Thyroid gland (tissue), 4 donors: ENCODE measurements around the gene MPI. TPM values are rescaled to one million over a fixed set of nuclear protein-coding genes. Genes with fewer than 3 reads are reported as not detected.

ENCODE experiments used
- DNase-seq, 2 donors: peaks; one replicate each; pipeline ENCODE4 v3.0.0-alpha.2; 2019
- H3K27ac ChIP-seq, 3 donors: fragments of 200-600 bp; sonication (generic); 1 replicate in 2 of 3; 2 replicates in 1 of 3; pipeline ENCODE4 v1.5.1; 2016 to 2019; ENCODE audit warnings: mild to moderate bottlenecking in 1 of 3, moderate library complexity in 1 of 3
- H3K27me3 ChIP-seq: fragments of 200-600 bp; sonication (generic); one replicate; pipeline ENCODE4 v1.5.1; 2019
- H3K36me3 ChIP-seq, 2 donors: fragments of 200-600 bp; sonication (generic); one replicate each; pipeline ENCODE4 v1.5.1; 2016 to 2019
- H3K4me1 ChIP-seq, 2 donors: fragments of 200-600 bp; sonication (generic); one replicate each; pipeline ENCODE4 v1.5.1; 2017 to 2019
- H3K4me3 ChIP-seq, 3 donors: fragments of 200-600 bp; sonication (generic); replicated peaks in 1 of 3; 1 replicate in 2 of 3; 2 replicates in 1 of 3; pipeline ENCODE4 v1.5.1; 2016; ENCODE audit warnings: mild to moderate bottlenecking in 1 of 3
- H3K9me3 ChIP-seq: fragments of 200-600 bp; sonication (generic); one replicate; pipeline ENCODE4 v1.5.1; 2017
- POLR2A ChIP-seq, 2 donors: fragments of 450-650 bp; IDR thresholded peaks; one replicate each; pipeline ENCODE4 v1.6.1; 2017; ENCODE audit warnings: antibody characterized with exemption in 2 of 2, mild to moderate bottlenecking in 2 of 2, moderate library complexity in 1 of 2
- WGBS, 2 donors: methylation state at CpG; one replicate each; pipeline ENCODE4 v1.1.5; 2017; 5-methylcytosine and 5-hydroxymethylcytosine counted together
- intact Hi-C: fragments of 100-400 bp; cut with DNase I; formaldehyde crosslinking; loops from one replicate; pipeline ENCODE4 v1.15.1; 2023
- total RNA-seq, 4 donors: library from RNA; depleted of rRNA; stranded (reverse); fragments of >200 nt; gene quantifications; one replicate each; pipeline ENCODE4 v1.2.3, GENCODE V29; 2016
- TF ChIP-seq, protein P1 (sequence below), 6 experiments: fragments of 200-600 bp in 3 of 6; fragments of 450-650 bp in 3 of 6; sonication (generic) in 3 of 6; IDR thresholded peaks; one replicate each; pipeline ENCODE4 v1.5.1; 2016 to 2019; ENCODE audit warnings: antibody characterized with exemption in 6 of 6, mild to moderate bottlenecking in 2 of 6, inconsistent platforms in 1 of 6, moderate library complexity in 1 of 6

Gene MPI
- total RNA-seq, 4 donors from 2014 or later = 72.2 to 91.1 (median 88.5) TPM

DNA sequence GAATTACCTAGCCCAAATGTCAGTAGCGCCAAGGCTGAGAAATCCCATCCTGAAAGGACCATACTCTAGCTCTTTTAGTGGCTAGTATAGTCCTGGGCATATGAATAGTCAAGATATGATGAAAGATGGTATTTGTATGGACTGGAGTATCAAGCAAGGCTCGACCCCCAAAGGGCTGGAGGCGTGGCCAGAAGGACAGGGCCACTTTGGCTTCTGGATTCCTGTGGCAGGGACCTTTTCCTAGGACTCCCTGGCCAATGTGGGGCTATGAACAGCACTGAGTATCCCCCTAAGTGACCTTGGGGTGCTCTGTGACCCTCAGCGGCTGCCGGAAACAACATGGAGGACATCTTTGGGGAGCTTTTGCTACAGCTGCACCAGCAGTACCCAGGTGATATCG is 6.0 kb downstream of the MPI start:
- Histone ChIP-seq H3K9me3 (no peaks in the 10 kb centered on the region), H3K27me3 (no peaks in the 10 kb centered on the region), H3K36me3 (peaks cover 13 to 14% of the 10 kb centered on the region in 2 donors), H3K4me3 (no peak overlapping the region), H3K4me1 (peaks cover 0 to 9% of the 10 kb centered on the region in 2 donors), H3K27ac (no peak overlapping the region)
- 90 to 91% methylated on average over 3 to 5 of the region's 6 CpGs for WGBS, 2 donors
- intact Hi-C loops = no loop called here
- no peak for TF ChIP-seq POLR2A (IDR thresholded peaks at IDR 0.05)
- TF ChIP-seq, protein P1, sequence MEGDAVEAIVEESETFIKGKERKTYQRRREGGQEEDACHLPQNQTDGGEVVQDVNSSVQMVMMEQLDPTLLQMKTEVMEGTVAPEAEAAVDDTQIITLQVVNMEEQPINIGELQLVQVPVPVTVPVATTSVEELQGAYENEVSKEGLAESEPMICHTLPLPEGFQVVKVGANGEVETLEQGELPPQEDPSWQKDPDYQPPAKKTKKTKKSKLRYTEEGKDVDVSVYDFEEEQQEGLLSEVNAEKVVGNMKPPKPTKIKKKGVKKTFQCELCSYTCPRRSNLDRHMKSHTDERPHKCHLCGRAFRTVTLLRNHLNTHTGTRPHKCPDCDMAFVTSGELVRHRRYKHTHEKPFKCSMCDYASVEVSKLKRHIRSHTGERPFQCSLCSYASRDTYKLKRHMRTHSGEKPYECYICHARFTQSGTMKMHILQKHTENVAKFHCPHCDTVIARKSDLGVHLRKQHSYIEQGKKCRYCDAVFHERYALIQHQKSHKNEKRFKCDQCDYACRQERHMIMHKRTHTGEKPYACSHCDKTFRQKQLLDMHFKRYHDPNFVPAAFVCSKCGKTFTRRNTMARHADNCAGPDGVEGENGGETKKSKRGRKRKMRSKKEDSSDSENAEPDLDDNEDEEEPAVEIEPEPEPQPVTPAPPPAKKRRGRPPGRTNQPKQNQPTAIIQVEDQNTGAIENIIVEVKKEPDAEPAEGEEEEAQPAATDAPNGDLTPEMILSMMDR (IDR thresholded peaks at IDR 0.05) = no peak
- DNase-seq = no peak

DNA sequence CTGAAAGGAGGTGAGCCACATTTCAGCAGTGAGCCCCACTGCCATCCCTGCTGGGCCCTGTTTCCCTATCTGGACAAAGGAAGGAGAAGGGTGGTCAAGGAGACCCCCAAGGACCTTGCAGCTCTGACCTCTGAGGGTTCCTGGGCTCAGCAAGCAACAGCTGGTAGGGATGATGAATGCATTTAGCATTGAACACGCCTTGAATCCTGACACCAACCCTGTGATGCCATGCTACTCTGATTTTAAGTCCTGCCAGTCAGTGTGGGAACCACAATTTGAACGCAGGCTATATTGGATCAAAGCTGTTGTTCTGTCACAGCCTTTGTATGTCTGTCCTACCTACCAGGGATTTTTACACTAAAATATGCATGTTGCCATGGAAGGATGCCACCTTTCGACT is 6.5 kb downstream of the MPI start:
- H3K36me3 ChIP-seq = peaks cover 13 to 17% of the 10 kb centered on the region in 2 donors

DNA sequence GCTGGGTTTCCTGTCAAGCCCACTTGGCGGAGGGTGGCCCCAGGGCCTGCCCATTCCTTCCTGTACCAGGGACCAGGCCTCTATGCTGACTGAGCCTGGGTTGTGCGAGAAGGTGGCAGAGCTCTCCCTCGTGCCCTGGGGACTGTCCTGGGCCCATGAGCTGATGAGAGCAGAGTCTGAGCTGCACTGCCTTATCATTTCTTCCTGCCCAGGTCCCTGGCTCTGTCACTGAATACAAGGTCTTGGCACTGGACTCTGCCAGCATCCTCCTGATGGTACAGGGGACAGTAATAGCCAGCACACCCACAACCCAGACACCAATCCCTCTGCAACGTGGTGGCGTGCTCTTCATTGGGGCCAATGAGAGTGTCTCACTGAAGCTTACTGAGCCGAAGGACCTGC is 7.5 kb downstream of the MPI start:
- WGBS, 2 donors = 79 to 88% methylated on average over 6 of the region's 6 CpGs
- Histone ChIP-seq H3K4me1 (peaks cover 0 to 8% of the 10 kb centered on the region in 2 donors), H3K27ac (no peak overlapping the region), H3K9me3 (no peaks in the 10 kb centered on the region), H3K4me3 (no peak overlapping the region), H3K36me3 (peaks cover 18% of the 10 kb centered on the region in 2 donors), H3K27me3 (no peaks in the 10 kb centered on the region)
- intact Hi-C loops = no loop called here
- DNase-seq = no peak
- TF ChIP-seq POLR2A (IDR thresholded peaks at IDR 0.05) = no peak
- TF ChIP-seq, protein P1 (IDR thresholded peaks at IDR 0.05) = no peak

More for the DNA sequence above, 6.5 kb downstream of the MPI start:
- Histone ChIP-seq H3K4me3 (no peak overlapping the region), H3K4me1 (peaks cover 0 to 6% of the 10 kb centered on the region in 2 donors), H3K27ac (no peak overlapping the region), H3K27me3 (no peaks in the 10 kb centered on the region), H3K9me3 (no peaks in the 10 kb centered on the region)
- intact Hi-C loops = no loop called here
- no peak for DNase-seq
- WGBS, 2 donors = 90 to 92% methylated on average over 3 of the region's 3 CpGs
- TF ChIP-seq, protein P1 (IDR thresholded peaks at IDR 0.05) = no peak
- TF ChIP-seq POLR2A (IDR thresholded peaks at IDR 0.05) = no peak

DNA sequence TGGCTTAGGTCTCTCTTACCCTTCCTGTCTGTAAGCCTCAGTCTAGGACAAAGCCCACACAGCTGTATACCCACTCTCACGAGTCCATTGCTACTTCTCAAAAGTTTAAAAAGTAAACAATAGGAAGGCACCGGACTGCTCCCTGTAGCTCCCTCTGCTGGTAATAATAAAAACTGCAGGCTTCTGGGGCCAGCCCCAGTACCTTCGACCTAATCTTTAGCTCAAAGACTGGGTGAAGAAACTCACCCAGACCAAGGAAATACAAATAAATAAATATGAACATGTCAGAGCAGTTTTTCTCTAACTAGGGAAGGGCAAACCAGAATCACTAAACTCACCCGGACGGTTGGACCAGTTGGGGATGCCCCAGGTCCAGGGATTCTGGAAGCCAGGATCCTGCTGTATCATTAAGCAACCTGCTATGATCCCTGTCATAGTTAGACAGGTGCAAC is 11.8 kb downstream of the MPI start:
- WGBS, 2 donors = 18% methylated on average over 5 of the region's 5 CpGs
- TF ChIP-seq, protein P1 (IDR thresholded peaks at IDR 0.05) = peak; percentile 81 to 94 (median 90)
- no peak for TF ChIP-seq POLR2A (IDR thresholded peaks at IDR 0.05)
- H3K36me3 ChIP-seq = peaks cover 21 to 37% of the 10 kb centered on the region in 2 donors
- H3K27me3 ChIP-seq = no peaks in the 10 kb centered on the region
- DNase-seq = peak; percentile 51 to 53
- H3K4me1 ChIP-seq = peaks cover 3 to 17% of the 10 kb centered on the region in 2 donors
- no peak overlapping the region for H3K4me3 ChIP-seq
- no peaks in the 10 kb centered on the region for H3K9me3 ChIP-seq
- no peak overlapping the region for H3K27ac ChIP-seq
- intact Hi-C loops = loop anchor here (2.0 to 10.0 kb wide), 2 partner anchors 53 to 121 kb away; partner anchors contain the start of gene RPP25

DNA sequence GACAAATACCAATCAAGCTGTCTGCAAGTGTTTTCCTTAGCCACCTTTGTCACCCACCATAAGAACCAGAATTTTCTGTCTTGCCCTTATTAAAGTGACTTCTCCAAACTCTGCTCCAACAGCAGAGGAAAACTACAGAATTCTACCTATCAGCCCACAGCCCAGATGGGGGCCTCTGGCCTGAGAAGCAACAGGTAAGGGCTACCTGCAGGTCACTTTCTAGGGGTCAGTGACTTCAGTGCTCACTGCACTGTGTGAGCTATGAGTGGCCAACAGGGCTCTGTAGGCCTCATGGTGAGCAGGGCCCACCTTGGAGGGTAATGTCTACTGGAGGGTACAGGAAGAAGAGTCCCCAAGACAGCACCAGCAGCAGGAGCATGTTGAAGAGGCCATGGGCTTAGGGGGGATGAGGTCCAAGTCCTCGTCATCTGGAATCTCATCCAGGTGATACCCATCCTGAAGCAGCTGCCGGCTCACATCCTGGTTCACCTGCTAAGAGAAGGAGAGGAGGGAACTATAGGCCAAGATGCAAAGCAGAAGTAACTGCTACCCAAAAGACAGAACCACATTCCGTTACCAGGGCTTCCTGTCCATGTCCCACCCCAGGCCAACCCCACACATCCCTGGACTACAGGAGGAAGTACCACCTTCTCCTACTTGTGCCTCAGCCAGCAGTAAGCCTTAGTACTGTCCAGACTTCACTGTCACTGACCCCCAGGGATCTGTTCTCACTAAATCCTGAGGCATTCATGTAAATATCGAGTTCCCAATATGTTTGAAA is 12.6 kb downstream of the MPI start:
- no peak for DNase-seq
- intact Hi-C loops = loop anchor here (10.0 kb wide), 1 partner anchor 52 kb away; the partner anchor contains the start of gene RPP25
- H3K4me3 ChIP-seq = no peak overlapping the region
- H3K27me3 ChIP-seq = no peaks in the 10 kb centered on the region
- H3K36me3 ChIP-seq = peaks cover 21 to 37% of the 10 kb centered on the region in 2 donors
- no peak overlapping the region for H3K27ac ChIP-seq
- no peaks in the 10 kb centered on the region for H3K9me3 ChIP-seq
- H3K4me1 ChIP-seq = peaks cover 7 to 21% of the 10 kb centered on the region in 2 donors
- 79 to 90% methylated on average over 4 of the region's 4 CpGs for WGBS, 2 donors
- TF ChIP-seq, protein P1 (IDR thresholded peaks at IDR 0.05) = no peak
- no peak for TF ChIP-seq POLR2A (IDR thresholded peaks at IDR 0.05)
